ENCODE results near the gene ACAD11.

Gene ACAD11

DNA sequence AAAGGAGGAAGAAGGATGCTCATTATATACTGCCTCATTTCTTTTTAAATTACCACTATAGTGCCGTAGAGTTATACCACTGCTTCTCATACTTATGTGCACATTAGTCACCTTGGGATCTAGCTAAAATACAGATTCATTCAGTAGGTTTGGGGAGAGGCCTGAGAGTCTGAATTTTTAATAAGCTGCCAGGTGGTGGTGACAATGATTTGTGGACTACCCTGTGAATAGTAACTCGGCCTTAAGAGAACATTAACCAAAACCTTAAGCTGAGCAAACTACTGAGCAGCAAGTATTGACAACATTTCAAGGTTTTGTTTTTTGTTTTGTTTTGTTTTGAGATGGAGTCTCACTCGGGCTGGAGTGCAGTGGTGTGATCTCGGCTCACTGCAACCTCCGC, 20.3 kb upstream of the ACAD11 start:
- DNase-seq (ENCODE audit: low read depth in 2 of 2): no peak
- no peak overlapping the region for H3K4me3 ChIP-seq (replicated peaks in 1 of 2; ENCODE audit: low read depth in 2 of 2, low read length in 2 of 2)
- no peak for TF ChIP-seq CTCF (IDR thresholded peaks at IDR 0.05; ENCODE audit: low read depth, low read length)

GRCh38 chr3:132675408-132675807, 15.8 kb upstream of the ACAD11 start:
- no peak for TF ChIP-seq CTCF (IDR thresholded peaks at IDR 0.05; ENCODE audit: low read depth, low read length)
- no peak for DNase-seq (ENCODE audit: low read depth in 2 of 2)
- no peak overlapping the region for H3K4me3 ChIP-seq (replicated peaks in 1 of 2; ENCODE audit: low read depth in 2 of 2, low read length in 2 of 2)

DNA sequence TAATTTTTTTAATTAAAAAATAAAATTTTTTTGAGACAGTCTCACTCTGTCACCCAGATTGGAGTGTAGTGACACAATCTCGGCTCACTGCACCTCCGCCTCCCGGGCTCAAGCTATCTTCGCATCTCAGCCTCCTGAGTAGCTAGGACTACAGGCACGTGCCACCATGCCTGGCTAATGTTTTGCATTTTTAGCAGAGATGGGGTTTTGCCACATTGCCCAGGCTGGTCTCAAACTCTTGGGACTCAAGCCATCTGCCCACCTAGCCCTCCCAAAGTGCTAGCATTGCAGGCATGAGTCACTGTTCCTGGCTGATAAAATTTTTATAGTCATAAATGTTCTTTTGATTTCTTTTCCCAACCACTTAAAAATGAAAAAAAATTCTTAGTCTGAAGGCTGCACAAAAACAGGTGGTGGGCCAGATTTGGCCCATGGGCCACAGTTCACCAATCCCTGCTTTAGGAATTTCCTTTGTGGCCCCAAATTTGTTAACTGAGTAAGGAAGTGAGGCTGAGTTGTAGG, 9.7 kb upstream of the ACAD11 start:
- H3K4me3 ChIP-seq (replicated peaks in 1 of 2; ENCODE audit: low read depth in 2 of 2, low read length in 2 of 2): no peak overlapping the region
- DNase-seq (ENCODE audit: low read depth in 2 of 2): no peak
- TF ChIP-seq CTCF (IDR thresholded peaks at IDR 0.05; ENCODE audit: low read depth, low read length): no peak

- no peak for TF ChIP-seq CTCF (IDR thresholded peaks at IDR 0.05; ENCODE audit: low read depth, low read length)
- H3K4me3 ChIP-seq (replicated peaks in 1 of 2; ENCODE audit: low read depth in 2 of 2, low read length in 2 of 2): no peak overlapping the region
- DNase-seq (ENCODE audit: low read depth in 2 of 2): no peak
Measured at GRCh38 chr3:132665230-132665745, 5.7 kb upstream of the ACAD11 start.

DNA sequence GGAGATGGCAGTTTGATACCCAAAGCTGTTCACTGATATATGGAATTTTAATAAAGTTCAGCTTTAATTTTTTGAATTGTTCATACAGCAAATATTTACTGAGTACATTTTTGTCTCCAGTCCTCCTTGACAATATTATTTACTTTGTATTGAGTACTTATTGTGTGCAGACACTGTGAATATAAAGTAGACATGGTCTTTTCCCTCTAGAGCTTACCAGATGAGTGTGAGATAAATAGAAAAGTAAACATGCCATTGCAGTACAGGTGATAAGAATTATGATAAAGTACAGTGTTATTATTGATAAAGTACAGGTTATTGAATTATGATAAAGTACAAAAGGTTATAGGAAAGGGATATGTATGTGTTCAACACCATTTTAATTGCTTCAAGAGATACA, 2.6 kb upstream of the ACAD11 start:
- no peak overlapping the region for H3K4me3 ChIP-seq (replicated peaks in 1 of 2; ENCODE audit: low read depth in 2 of 2, low read length in 2 of 2)
- TF ChIP-seq CTCF (IDR thresholded peaks at IDR 0.05; ENCODE audit: low read depth, low read length): no peak
- DNase-seq (ENCODE audit: low read depth in 2 of 2): no peak

- no peak for DNase-seq (ENCODE audit: low read depth in 2 of 2)
- TF ChIP-seq CTCF (IDR thresholded peaks at IDR 0.05; ENCODE audit: low read depth, low read length): no peak
- peak overlapping the region; percentile 74 to 79 for H3K4me3 ChIP-seq (replicated peaks in 1 of 2; ENCODE audit: low read depth in 2 of 2, low read length in 2 of 2)
Measured at GRCh38 chr3:132661101-132661500, 1.5 kb upstream of the ACAD11 start.

GRCh38 chr3:132660811-132661070, 1.1 kb upstream of the ACAD11 start:
- no peak for TF ChIP-seq CTCF (IDR thresholded peaks at IDR 0.05; ENCODE audit: low read depth, low read length)
- H3K4me3 ChIP-seq (replicated peaks in 1 of 2; ENCODE audit: low read depth in 2 of 2, low read length in 2 of 2): peak overlapping the region; percentile 74 to 79
- peak; percentile 15 to 43 for DNase-seq (ENCODE audit: low read depth in 2 of 2)
